ENCODE data around the gene ATXN7L1. TPM values are rescaled to one million over a fixed set of nuclear protein-coding genes. Genes with fewer than 3 reads are reported as not detected.

ATXN7L1 gene
- total and polyA plus RNA-seq, 2 of the 8 experiments (the other 6 are each of a cell fraction or from before 2014, with no cell fraction given), result 14.3 to 34.0 TPM

- Histone ChIP-seq H3K14ac (ENCODE audit: insufficient read length) (no peak overlapping the region), H3K27me3 (replicated peaks in 1 of 4; ENCODE audit: control insufficient read depth in 3 of 4, extremely low read depth in 1 of 4, insufficient read depth in 3 of 4, low read length in 3 of 4) (no peaks in the 10 kb centered on the region), H3K9me3 (ENCODE audit: insufficient read depth in 2 of 2, low read depth in 1 of 2, low read length in 1 of 2) (no peaks in the 10 kb centered on the region), H3K56ac (replicated peaks; ENCODE audit: insufficient read length, low read depth, low read length) (no peak overlapping the region), H4K91ac (replicated peaks; ENCODE audit: insufficient read length, low read length) (no peak overlapping the region), H2BK15ac (ENCODE audit: low read length) (no peak overlapping the region), H4K8ac (ENCODE audit: extremely low read depth, insufficient read depth, low read length) (no peak overlapping the region), H3K4me2 (ENCODE audit: insufficient read depth in 1 of 2, low read depth in 2 of 2, low read length in 2 of 2) (no peak overlapping the region), H3K36me3 (ENCODE audit: control insufficient read depth in 2 of 4, insufficient read depth in 4 of 4, low read length in 3 of 4) (no peaks in the 10 kb centered on the region; a peak in 2 of 8 replicates), H3K79me2 (ENCODE audit: control insufficient read depth in 1 of 2, insufficient read depth in 2 of 2, low read length in 2 of 2) (no peaks in the 10 kb centered on the region), H2AK5ac (ENCODE audit: low read depth, low read length) (no peak overlapping the region), H2BK120ac (replicated peaks; ENCODE audit: low read depth, low read length) (no peak overlapping the region), H2BK20ac (ENCODE audit: low read length) (no peak overlapping the region), H3K4me3 (ENCODE audit: extremely low read depth in 1 of 4, insufficient read depth in 2 of 4, low read depth in 3 of 4, low read length in 4 of 4) (no peak overlapping the region), H3K4ac (replicated peaks; ENCODE audit: insufficient read length, low read depth, low read length) (no peak overlapping the region), H4K5ac (ENCODE audit: insufficient read length, low read depth, low read length) (no peak overlapping the region), H3K27ac (ENCODE audit: low read depth, low read length) (no peak overlapping the region), H3K79me1 (ENCODE audit: low read depth, low read length) (no peaks in the 10 kb centered on the region), H3K18ac (ENCODE audit: extremely low read depth, low read length) (no peak overlapping the region), H3K23me2 (ENCODE audit: low read depth, low read length) (no peaks in the 10 kb centered on the region), H3K23ac (ENCODE audit: insufficient read length) (no peak overlapping the region), H2BK12ac (ENCODE audit: low read depth, low read length) (no peak overlapping the region), H3K4me1 (replicated peaks in 1 of 4; ENCODE audit: control insufficient read depth in 3 of 4, insufficient read depth in 4 of 4, low read length in 3 of 4) (no peaks in the 10 kb centered on the region), H2AFZ (ENCODE audit: low read length) (no peak overlapping the region), H2BK5ac (ENCODE audit: low read depth, low read length) (no peak overlapping the region), H3K9ac (replicated peaks in 1 of 4; ENCODE audit: extremely low read depth in 1 of 4, low read depth in 3 of 4, low read length in 3 of 4) (no peak overlapping the region), H4K20me1 (replicated peaks in 1 of 2; ENCODE audit: control insufficient read depth in 1 of 2, insufficient read depth in 2 of 2, low read length in 2 of 2) (no peaks in the 10 kb centered on the region)
- ChIA-PET CTCF (ENCODE audit: partially characterized antibody) (interaction anchor here (1.1 kb wide), 1 partner anchor 11 kb away, joined by 3 read pairs; no protein-coding TSS in a partner anchor), POLR2A (ENCODE audit: partially characterized antibody) (no interaction called here)
- WGBS, 2 experiments (ENCODE audit: extremely low coverage in 1 of 2, insufficient coverage in 1 of 2, insufficient read length in 1 of 2, insufficient replicate concordance in 2 of 2, low coverage in 1 of 2, low lambda C conversion rate in 2 of 2, missing lambda C conversion rate in 1 of 2), result 90% methylated on average over 1 of the region's 1 CpG; no CpG with 5 or more reads in 1 of the 2 experiments
- DNase-seq (ENCODE audit: low read depth in 1 of 2, low spot score in 2 of 2), result no peak
- FAIRE-seq, result no peak
- TF ChIP-seq NANOG (IDR thresholded peaks at IDR 0.05; ENCODE audit: insufficient read depth, low read depth, low read length, poor library complexity, severe bottlenecking) (no peak), SP4 (IDR thresholded peaks at IDR 0.05; ENCODE audit: low read length) (no peak), NRF1 (IDR thresholded peaks at IDR 0.05; ENCODE audit: low read depth, low read length) (no peak), YY1 (IDR thresholded peaks at IDR 0.05; ENCODE audit: low read depth, low read length) (no peak), CHD2 (IDR thresholded peaks at IDR 0.05; ENCODE audit: low read length) (no peak), CREB1 (IDR thresholded peaks at IDR 0.05) (no peak), TAF1 (IDR thresholded peaks at IDR 0.05; ENCODE audit: low read depth, low read length) (no peak), ASH2L (IDR thresholded peaks at IDR 0.05; ENCODE audit: low read length) (no peak), FOSL1 (IDR thresholded peaks at IDR 0.05; ENCODE audit: insufficient read depth, low read depth, low read length) (no peak), PHF8 (conservative IDR thresholded peaks at IDR 0.05; ENCODE audit: low read depth, low read length) (no peak), GABPA (IDR thresholded peaks at IDR 0.05; ENCODE audit: borderline replicate concordance, insufficient read depth, low read length) (no peak), RFX5 (IDR thresholded peaks at IDR 0.05; ENCODE audit: borderline replicate concordance, low read depth, low read length) (no peak), EGR1 (IDR thresholded peaks at IDR 0.05; ENCODE audit: borderline replicate concordance, low read depth, low read length) (no peak), SAP30 (IDR thresholded peaks at IDR 0.05; ENCODE audit: insufficient read depth, insufficient replicate concordance, low read length) (no peak)
Observed at GRCh38 chr7:105916603-105917002, 40.2 kb upstream of the ATXN7L1 start.

All from H1 (cell line).